Activated B cell treated with CpG ODN at 0.5 μM for 24 hours (primary cell): ENCODE measurements around the gene TPM4. TPM values are rescaled to one million over a fixed set of nuclear protein-coding genes. Genes with fewer than 3 reads are reported as not detected.
A peak's percentile ranks its signal among the peaks of the same experiment; 100 is the strongest.
"Not testable (repeated sequence)": the region's sequence is repeated elsewhere in the genome, so short reads cannot be mapped to it uniquely, and the experiment has no call there.

Experiments used
- ATAC-seq: fragments of 200-7000 bp; cut with Tn5 transposase; one replicate; pipeline ENCODE4 v1.10.0; 2021; ENCODE audit warnings: low read depth, mild to moderate bottlenecking, moderate library complexity
- CTCF ChIA-PET: fragments of 350-600 bp; sonication (Branson Sonifier 250); formaldehyde crosslinking; loops from one replicate; lab custom pipeline; 2021; ENCODE audit warnings: antibody characterized with exemption; lab: Charles Lee
- POLR2A ChIA-PET: fragments of 350-600 bp; sonication (Branson Sonifier 250); formaldehyde crosslinking; loops from one replicate; lab custom pipeline; 2021; ENCODE audit warnings: antibody characterized with exemption; lab: Charles Lee
- DNase-seq: peaks from one replicate; pipeline ENCODE4 v3.0.0; 2022
- H3K27ac Mint-ChIP-seq: one replicate; pipeline ENCODE4 v1.8.0; 2020; ENCODE audit warnings: mixed read lengths
- H3K27me3 Mint-ChIP-seq: one replicate; pipeline ENCODE4 v1.8.0; 2021; ENCODE audit warnings: mixed read lengths
- H3K36me3 Mint-ChIP-seq: one replicate; pipeline ENCODE4 v1.8.0; 2021; ENCODE audit warnings: low read depth, mixed read lengths
- H3K4me1 Mint-ChIP-seq: one replicate; pipeline ENCODE4 v1.8.0; 2021; ENCODE audit warnings: mixed read lengths
- H3K4me3 Mint-ChIP-seq: one replicate; pipeline ENCODE4 v1.8.0; 2020; ENCODE audit warnings: mild to moderate bottlenecking, mixed read lengths
- H3K9me3 Mint-ChIP-seq: one replicate; pipeline ENCODE4 v1.8.0; 2020; ENCODE audit warnings: mixed read lengths
- CTCF ChIP-seq: fragments of 200-600 bp; IDR thresholded peaks from one replicate; pipeline ENCODE4 v1.8.0; 2022; ENCODE audit warnings: antibody characterized with exemption, mild to moderate bottlenecking
- intact Hi-C: fragments of 100-400 bp; cut with micrococcal nuclease; formaldehyde crosslinking; loops from one replicate; pipeline ENCODE4 v1.15.1; 2024
- total RNA-seq: library from RNA; stranded (reverse); gene quantifications from 2 replicates; pipeline ENCODE4 v1.2.3, GENCODE V29; 2022

Gene TPM4
- total RNA-seq, 1 donor from 2014 or later, result 257 TPM

- intact Hi-C loops, result loop anchor here (1.0 to 10.0 kb wide), 8 partner anchors 9 to 508 kb away; partner anchors contain the start of genes KLF2 and RAB8A
- ChIA-PET POLR2A (interaction anchor here (0.6 to 8.1 kb wide), 28 partner anchors 6 to 1226 kb away, joined by 3 to 110 read pairs (median 5); partner anchors contain the start of genes AP1M1, FAM32A, HSH2D and KLF2), CTCF (interaction anchor here (1.2 to 2.1 kb wide), 5 partner anchors 8 to 37 kb away, joined by 3 to 12 read pairs (median 5); no protein-coding TSS in a partner anchor)
- Mint-ChIP-seq H3K27me3 (no peaks in the 10 kb centered on the region), H3K27ac (peak overlapping the region; percentile 98), H3K36me3 (peaks cover 56% of the 10 kb centered on the region), H3K4me3 (peak overlapping the region; percentile 90), H3K4me1 (peaks cover 74% of the 10 kb centered on the region), H3K9me3 (no peaks in the 10 kb centered on the region)
- ATAC-seq, result peak; percentile 66
- TF ChIP-seq CTCF, result no peak
- no peak for DNase-seq
Measured at GRCh38 chr19:16078759-16079707, 2.7 kb downstream of the TPM4 start.

- no peak for TF ChIP-seq CTCF
- ChIA-PET POLR2A (interaction anchor here (0.6 to 4.4 kb wide), 14 partner anchors 8 to 368 kb away, joined by 3 to 45 read pairs (median 6); partner anchors contain the start of genes FAM32A, KLF2, RAB8A and TPM4), CTCF (interaction anchor here (0.6 to 0.9 kb wide), 2 partner anchors 14 to 370 kb away, joined by 3 to 4 read pairs; no protein-coding TSS in a partner anchor)
- Mint-ChIP-seq H3K4me3 (no peak overlapping the region), H3K27me3 (no peaks in the 10 kb centered on the region), H3K9me3 (no peaks in the 10 kb centered on the region), H3K4me1 (peaks cover 63% of the 10 kb centered on the region), H3K27ac (no peak overlapping the region), H3K36me3 (peaks cover 85% of the 10 kb centered on the region)
- ATAC-seq (no peak), DNase-seq (no peak)
- intact Hi-C loops, result no loop called here
Measured at GRCh38 chr19:16084067-16084685, 7.9 kb downstream of the TPM4 start.

GRCh38 chr19:16085115-16085514, 8.8 kb downstream of the TPM4 start:
- ATAC-seq (no peak), DNase-seq (no peak)
- peaks cover 89% of the 10 kb centered on the region for H3K36me3 Mint-ChIP-seq
- no peak overlapping the region for H3K4me3 Mint-ChIP-seq
- no peaks in the 10 kb centered on the region for H3K27me3 Mint-ChIP-seq
- intact Hi-C loops, result no loop called here
- H3K9me3 Mint-ChIP-seq, result no peaks in the 10 kb centered on the region
- peaks cover 53% of the 10 kb centered on the region for H3K4me1 Mint-ChIP-seq
- ChIA-PET POLR2A (interaction anchor here (1.1 to 4.4 kb wide), 7 partner anchors 9 to 101 kb away, joined by 3 to 45 read pairs (median 16); partner anchors contain the start of genes FAM32A, RAB8A and TPM4), CTCF (interaction anchor here (0.6 kb wide), 1 partner anchor 19 kb away, joined by 3 read pairs; no protein-coding TSS in a partner anchor)
- peak overlapping the region; percentile 93 for H3K27ac Mint-ChIP-seq
- no peak for TF ChIP-seq CTCF

GRCh38 chr19:16087404-16087803, 11.1 kb downstream of the TPM4 start:
- peaks cover 87% of the 10 kb centered on the region for H3K36me3 Mint-ChIP-seq
- H3K9me3 Mint-ChIP-seq, ATAC-seq, H3K4me3 Mint-ChIP-seq, DNase-seq, H3K27me3 Mint-ChIP-seq, intact Hi-C loops, H3K27ac Mint-ChIP-seq: not testable (repeated sequence)
- CTCF ChIA-PET, result interaction anchor here (1.0 to 1.6 kb wide), 3 partner anchors 9 to 24 kb away, joined by 3 to 5 read pairs (median 4); partner anchors contain the start of gene RAB8A
- peaks cover 32% of the 10 kb centered on the region for H3K4me1 Mint-ChIP-seq
- POLR2A ChIA-PET, result interaction anchor here (0.9 to 3.9 kb wide), 6 partner anchors 8 to 30 kb away, joined by 3 to 45 read pairs (median 10); partner anchors contain the start of gene TPM4

- no peak for ATAC-seq
- intact Hi-C loops, result no loop called here
- Mint-ChIP-seq H3K27me3 (no peaks in the 10 kb centered on the region), H3K27ac (no peak overlapping the region), H3K4me3 (no peak overlapping the region), H3K9me3 (no peaks in the 10 kb centered on the region), H3K4me1 (peaks cover 26% of the 10 kb centered on the region), H3K36me3 (peaks cover 86% of the 10 kb centered on the region)
- no peak for TF ChIP-seq CTCF
- POLR2A ChIA-PET, result interaction anchor here (0.9 to 2.5 kb wide), 4 partner anchors 11 to 97 kb away, joined by 3 to 12 read pairs (median 4); partner anchors contain the start of gene FAM32A
- CTCF ChIA-PET, result interaction anchor here (1.6 kb wide), 1 partner anchor 23 kb away, joined by 4 read pairs; the partner anchor contains the start of gene RAB8A
- DNase-seq, result no peak
Measured at GRCh38 chr19:16087940-16088339, 11.6 kb downstream of the TPM4 start.
